GM12875 (cell line): ENCODE data around the gene RAB3A.
A peak's percentile ranks its signal among the peaks of the same experiment; 100 is the strongest.

Experiments
- H3K4me3 ChIP-seq: one replicate; pipeline ENCODE4 v1.5.1; 2011; ENCODE audit warnings: low read depth, low read length, control low read depth
- TF ChIP-seq, protein P1 (sequence below): IDR thresholded peaks from 2 replicates; pipeline ENCODE4 v1.5.1; 2011; ENCODE audit warnings: low read depth, mild to moderate bottlenecking, control low read depth, inconsistent platforms, low read length, moderate library complexity, borderline replicate concordance; ENCODE audit not compliant: insufficient read depth

The RAB3A gene

GRCh38 chr19:18205200-18205892 is 1.5 kb upstream of the RAB3A start:
- H3K4me3 ChIP-seq: peak overlapping the region; percentile 41

GRCh38 chr19:18204394-18205199 is 755 bp upstream of the RAB3A start:
- TF ChIP-seq, protein P1, sequence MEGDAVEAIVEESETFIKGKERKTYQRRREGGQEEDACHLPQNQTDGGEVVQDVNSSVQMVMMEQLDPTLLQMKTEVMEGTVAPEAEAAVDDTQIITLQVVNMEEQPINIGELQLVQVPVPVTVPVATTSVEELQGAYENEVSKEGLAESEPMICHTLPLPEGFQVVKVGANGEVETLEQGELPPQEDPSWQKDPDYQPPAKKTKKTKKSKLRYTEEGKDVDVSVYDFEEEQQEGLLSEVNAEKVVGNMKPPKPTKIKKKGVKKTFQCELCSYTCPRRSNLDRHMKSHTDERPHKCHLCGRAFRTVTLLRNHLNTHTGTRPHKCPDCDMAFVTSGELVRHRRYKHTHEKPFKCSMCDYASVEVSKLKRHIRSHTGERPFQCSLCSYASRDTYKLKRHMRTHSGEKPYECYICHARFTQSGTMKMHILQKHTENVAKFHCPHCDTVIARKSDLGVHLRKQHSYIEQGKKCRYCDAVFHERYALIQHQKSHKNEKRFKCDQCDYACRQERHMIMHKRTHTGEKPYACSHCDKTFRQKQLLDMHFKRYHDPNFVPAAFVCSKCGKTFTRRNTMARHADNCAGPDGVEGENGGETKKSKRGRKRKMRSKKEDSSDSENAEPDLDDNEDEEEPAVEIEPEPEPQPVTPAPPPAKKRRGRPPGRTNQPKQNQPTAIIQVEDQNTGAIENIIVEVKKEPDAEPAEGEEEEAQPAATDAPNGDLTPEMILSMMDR: no peak
- H3K4me3 ChIP-seq: peak overlapping the region; percentile 41

More at GRCh38 chr19:18205200-18205892, 1.5 kb upstream of the RAB3A start:
- TF ChIP-seq, protein P1: no peak

DNA sequence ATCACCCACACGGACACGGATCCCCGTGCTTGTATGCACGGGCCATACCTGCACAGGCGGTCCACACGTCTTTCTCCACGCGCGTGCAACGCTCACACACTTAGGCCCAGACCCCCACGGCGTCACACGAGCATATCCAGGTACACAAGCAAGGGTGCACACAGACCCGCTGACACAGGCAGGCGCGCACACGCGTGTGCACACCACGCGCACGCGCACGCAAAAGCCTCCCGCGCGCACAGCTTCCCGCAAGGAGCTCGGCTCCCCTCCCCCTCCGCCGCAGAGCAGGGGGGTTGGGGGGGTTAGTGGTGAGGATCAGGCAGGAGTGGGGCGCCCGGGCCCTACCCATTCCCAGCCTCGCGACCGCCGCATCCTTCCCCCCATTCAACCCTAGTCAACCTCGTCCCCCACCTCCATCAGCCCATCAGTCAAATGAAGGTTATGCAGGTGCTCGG is 407 bp downstream of the RAB3A start:
- TF ChIP-seq, protein P1: no peak
- peak overlapping the region; percentile 81 for H3K4me3 ChIP-seq

DNA sequence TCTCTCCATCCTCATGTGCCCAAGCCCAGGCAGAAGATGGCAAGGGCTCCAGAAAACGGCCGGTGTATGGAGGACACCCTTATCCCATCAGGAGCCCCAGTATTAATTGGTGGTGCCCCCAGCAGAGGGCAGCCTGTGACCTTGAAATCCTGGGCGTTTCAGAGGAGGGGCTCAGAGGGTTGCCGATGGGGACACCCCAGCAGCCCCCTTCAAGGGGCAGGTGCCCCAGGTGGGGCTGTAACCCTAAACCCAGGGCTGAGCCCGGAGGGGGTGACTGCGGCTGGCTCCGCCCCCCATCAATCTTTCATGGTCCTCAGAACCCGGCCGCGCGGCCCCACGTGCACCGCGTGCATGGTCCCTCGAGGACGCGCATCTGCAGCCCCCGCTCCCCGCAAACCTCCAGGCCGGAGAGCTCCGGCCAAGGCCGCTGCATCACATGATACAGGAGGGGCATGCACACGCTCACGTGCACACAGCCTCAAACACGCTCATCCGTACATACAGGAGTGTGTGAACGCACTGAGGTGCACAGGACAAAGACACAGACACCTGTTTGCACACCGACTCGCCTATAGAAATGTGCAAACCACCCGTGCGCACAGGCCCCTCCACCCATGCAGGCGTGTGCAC is 949 bp downstream of the RAB3A start:
- TF ChIP-seq, protein P1: peak; percentile 43
- H3K4me3 ChIP-seq: peak overlapping the region; percentile 81

DNA sequence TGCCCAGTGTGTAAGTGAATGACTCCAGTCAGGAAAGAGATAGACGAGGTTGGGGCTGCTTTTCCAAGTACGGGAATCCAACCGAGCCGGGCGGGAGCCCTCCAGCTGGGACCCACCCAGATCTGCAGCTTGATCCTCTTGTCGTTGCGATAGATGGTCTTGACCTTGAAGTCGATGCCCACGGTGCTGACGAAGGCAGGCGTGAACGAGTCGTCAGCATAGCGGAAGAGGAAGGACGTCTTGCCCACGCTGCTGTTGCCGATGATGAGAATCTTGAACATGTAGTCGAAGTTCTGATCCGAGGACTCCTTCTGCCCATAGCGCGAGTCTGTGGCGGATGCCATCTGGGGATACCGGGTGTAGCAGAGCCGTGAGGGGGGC is 1.5 kb downstream of the RAB3A start:
- no peak overlapping the region for H3K4me3 ChIP-seq
- TF ChIP-seq, protein P1: no peak

- no peak overlapping the region for H3K4me3 ChIP-seq
These were observed 5.5 kb downstream of the RAB3A start for GRCh38 chr19:18198374-18198773.

More at GRCh38 chr19:18198374-18198773, 5.5 kb downstream of the RAB3A start:
- TF ChIP-seq, protein P1: no peak
